B cell (primary cell): Measurements from ENCODE around the gene TNNT3. TPM values are rescaled to one million over a fixed set of nuclear protein-coding genes. Genes with fewer than 3 reads are reported as not detected.

Experiments
- ATAC-seq: fragments of 200-7000 bp; cut with Tn5 transposase; one replicate; pipeline ENCODE4 v1.10.0; 2021; ENCODE audit warnings: low read depth, mild to moderate bottlenecking, moderate number of reproducible peaks, moderate library complexity
- CTCF ChIA-PET: fragments of 350-600 bp; sonication (Branson Sonifier 250); formaldehyde crosslinking; loops from one replicate; lab custom pipeline; 2021; ENCODE audit warnings: antibody characterized with exemption, inconsistent platforms; lab: Charles Lee
- POLR2A ChIA-PET: fragments of 350-600 bp; sonication (Branson Sonifier 250); formaldehyde crosslinking; loops from one replicate; lab custom pipeline; 2021; ENCODE audit warnings: antibody characterized with exemption; lab: Charles Lee
- DNase-seq: peaks from one replicate; pipeline ENCODE4 v3.0.0; 2013
- H2AFZ ChIP-seq: 2 replicates; pipeline ENCODE4 v1.6.1; 2012; ENCODE audit warnings: mild to moderate bottlenecking, low read depth, low read length; ENCODE audit not compliant: insufficient read depth, poor library complexity, severe bottlenecking
- H3K27ac ChIP-seq, 2 donors: 1 replicate in 1 of 2; 2 replicates in 1 of 2; pipeline ENCODE4 v1.5.1; 2012 to 2013; ENCODE audit warnings: low read length in 2 of 2, mild to moderate bottlenecking in 2 of 2, moderate library complexity in 1 of 2
- H3K27me3 ChIP-seq, 4 experiments: fragments of 200-600 bp in 1 of 4; sonication (generic) in 1 of 4; replicated peaks in 1 of 4; 1 replicate in 2 of 4; 2 replicates in 2 of 4; pipeline versions ENCODE4 v1.6.1 to v1.7.0; 2013 to 2016; ENCODE audit warnings: low read length in 3 of 4, mild to moderate bottlenecking in 2 of 4, mixed read lengths in 1 of 4, moderate library complexity in 1 of 4; ENCODE audit not compliant: insufficient read depth in 4 of 4, control insufficient read depth in 3 of 4; ENCODE audit errors: control extremely low read depth in 1 of 4
- H3K36me3 ChIP-seq, 2 experiments: replicated peaks in 1 of 2; 1 replicate in 1 of 2; 2 replicates in 1 of 2; pipeline versions ENCODE4 v1.6.1 to v1.7.1; 2013; ENCODE audit warnings: low read length in 1 of 2; ENCODE audit not compliant: insufficient read depth in 2 of 2, control insufficient read depth in 1 of 2; ENCODE audit errors: control extremely low read depth in 1 of 2, extremely low read depth in 1 of 2
- H3K4me1 ChIP-seq, 2 donors: fragments of 200-600 bp in 1 of 2; sonication (generic) in 1 of 2; 1 replicate in 1 of 2; 2 replicates in 1 of 2; pipeline versions ENCODE4 v1.5.1 to v1.6.1; 2013 to 2017; ENCODE audit warnings: low read length in 2 of 2; ENCODE audit not compliant: control insufficient read depth in 2 of 2, insufficient read depth in 2 of 2
- H3K4me2 ChIP-seq: replicated peaks from 2 replicates; pipeline ENCODE3; 2012; ENCODE audit warnings: mild to moderate bottlenecking, low read depth, low read length; ENCODE audit not compliant: poor library complexity, severe bottlenecking
- H3K4me3 ChIP-seq, 5 experiments: fragments of 200-600 bp in 1 of 5; sonication (generic) in 1 of 5; 1 replicate in 3 of 5; 2 replicates in 2 of 5; pipeline versions ENCODE4 v1.5.1 to v1.7.0; 2011 to 2016; ENCODE audit warnings: low read length in 4 of 5, mild to moderate bottlenecking in 4 of 5, low read depth in 2 of 5, control low read depth in 1 of 5, moderate library complexity in 1 of 5; ENCODE audit not compliant: insufficient read depth in 1 of 5; ENCODE audit errors: control extremely low read depth in 1 of 5, extremely low read depth in 1 of 5
- H3K79me2 ChIP-seq: fragments of 200-600 bp; sonication (generic); one replicate; pipeline ENCODE4 v1.6.0; 2016; ENCODE audit warnings: low read length; ENCODE audit not compliant: control insufficient read depth, insufficient read depth
- H3K9ac ChIP-seq: fragments of 200-600 bp; sonication (generic); 2 replicates; pipeline ENCODE4 v1.6.1; 2017; ENCODE audit warnings: mild to moderate bottlenecking, low read length, moderate library complexity
- H3K9me3 ChIP-seq, 3 donors: one replicate each; pipeline versions ENCODE4 v1.6.1 to v1.7.1; 2013; ENCODE audit warnings: low read length in 2 of 3; ENCODE audit not compliant: control insufficient read depth in 2 of 3, insufficient read depth in 1 of 3; ENCODE audit errors: control extremely low read depth in 1 of 3
- H4K20me1 ChIP-seq: 2 replicates; pipeline ENCODE4 v1.6.0; 2012; ENCODE audit warnings: mild to moderate bottlenecking, low read length; ENCODE audit not compliant: insufficient read depth, control insufficient read depth, poor library complexity, severe bottlenecking
- H3K27ac Mint-ChIP-seq: one replicate; pipeline ENCODE4 v1.8.0; 2021; ENCODE audit warnings: mixed read lengths
- H3K27me3 Mint-ChIP-seq: one replicate; pipeline ENCODE4 v1.8.0; 2021; ENCODE audit warnings: mixed read lengths
- H3K4me1 Mint-ChIP-seq: one replicate; pipeline ENCODE4 v1.8.0; 2021; ENCODE audit warnings: mixed read lengths
- H3K4me3 Mint-ChIP-seq: one replicate; pipeline ENCODE4 v1.8.0; 2021; ENCODE audit warnings: mixed read lengths
- H3K9me3 Mint-ChIP-seq: one replicate; pipeline ENCODE4 v1.8.0; 2022; ENCODE audit warnings: mixed read lengths; ENCODE audit not compliant: insufficient read depth
- EZH2 ChIP-seq: IDR thresholded peaks from 2 replicates; pipeline ENCODE4 v1.6.1; 2012; ENCODE audit warnings: borderline replicate concordance, low read depth, mild to moderate bottlenecking, moderate library complexity, low read length; ENCODE audit not compliant: insufficient read depth, poor library complexity, severe bottlenecking
- WGBS: methylation state at CpG from one replicate; pipeline ENCODE4 v1.1.5; 2013; ENCODE audit warnings: missing lambda C conversion rate; ENCODE audit not compliant: insufficient coverage; 5-methylcytosine and 5-hydroxymethylcytosine counted together
- intact Hi-C: fragments of 100-400 bp; cut with micrococcal nuclease; formaldehyde crosslinking; loops from one replicate; pipeline ENCODE4 v1.10.0; 2022
- polyA plus RNA-seq: library from polyadenylated mRNA; depleted of rRNA; stranded (reverse); fragments of >200 nt; gene quantifications from 2 replicates; pipeline ENCODE4 v1.2.3, GENCODE V29; 2012
- total RNA-seq, 2 donors: library from RNA; stranded (reverse); fragments of 120-200 nt in 1 of 2; gene quantifications; 1 replicate in 1 of 2; 2 replicates in 1 of 2; pipeline versions ENCODE4 v1.2.3 to v1.2.4, GENCODE V29; 2013 to 2022
- TF ChIP-seq, protein P1 (sequence below): fragments of 200-600 bp; IDR thresholded peaks from one replicate; pipeline ENCODE4 v1.8.0; 2022; ENCODE audit warnings: antibody characterized with exemption, mild to moderate bottlenecking

TNNT3 gene
- total and polyA plus RNA-seq, 2 donors (not counting 1 experiment from before 2014, with no cell fraction given) = 2.5 to 10.0 TPM

- H4K20me1 ChIP-seq = no peaks in the 10 kb centered on the region
- H3K9ac ChIP-seq = no peak overlapping the region
- H3K27me3 ChIP-seq = peaks cover 0 to 19% (median 8%) of the 10 kb centered on the region in 4 experiments
- H3K4me3 ChIP-seq = no peak overlapping the region
- WGBS = 76% methylated on average over 16 of the region's 21 CpGs
- H3K27ac ChIP-seq = no peak overlapping the region
- no peak overlapping the region for H3K27ac Mint-ChIP-seq
- no peak overlapping the region for H3K4me3 Mint-ChIP-seq
- CTCF ChIA-PET = interaction anchor here (1.0 to 3.3 kb wide), 6 partner anchors 37 to 268 kb away, joined by 3 to 15 read pairs (median 4); no protein-coding TSS in a partner anchor
- H3K4me1 Mint-ChIP-seq = peaks cover 9% of the 10 kb centered on the region
- no peaks in the 10 kb centered on the region for H3K9me3 Mint-ChIP-seq
- no peaks in the 10 kb centered on the region for H3K79me2 ChIP-seq
- H2AFZ ChIP-seq = no peak overlapping the region
- POLR2A ChIA-PET = interaction anchor here (1.2 kb wide), 2 partner anchors 31 to 70 kb away, joined by 4 to 5 read pairs; no protein-coding TSS in a partner anchor
- no peaks in the 10 kb centered on the region for H3K9me3 ChIP-seq
- DNase-seq = no peak
- no peak overlapping the region for H3K4me2 ChIP-seq
- intact Hi-C loops = no loop called here
- peaks cover 0 to 5% of the 10 kb centered on the region in 2 donors for H3K4me1 ChIP-seq
- H3K36me3 ChIP-seq = no peaks in the 10 kb centered on the region
- TF ChIP-seq, protein P1, sequence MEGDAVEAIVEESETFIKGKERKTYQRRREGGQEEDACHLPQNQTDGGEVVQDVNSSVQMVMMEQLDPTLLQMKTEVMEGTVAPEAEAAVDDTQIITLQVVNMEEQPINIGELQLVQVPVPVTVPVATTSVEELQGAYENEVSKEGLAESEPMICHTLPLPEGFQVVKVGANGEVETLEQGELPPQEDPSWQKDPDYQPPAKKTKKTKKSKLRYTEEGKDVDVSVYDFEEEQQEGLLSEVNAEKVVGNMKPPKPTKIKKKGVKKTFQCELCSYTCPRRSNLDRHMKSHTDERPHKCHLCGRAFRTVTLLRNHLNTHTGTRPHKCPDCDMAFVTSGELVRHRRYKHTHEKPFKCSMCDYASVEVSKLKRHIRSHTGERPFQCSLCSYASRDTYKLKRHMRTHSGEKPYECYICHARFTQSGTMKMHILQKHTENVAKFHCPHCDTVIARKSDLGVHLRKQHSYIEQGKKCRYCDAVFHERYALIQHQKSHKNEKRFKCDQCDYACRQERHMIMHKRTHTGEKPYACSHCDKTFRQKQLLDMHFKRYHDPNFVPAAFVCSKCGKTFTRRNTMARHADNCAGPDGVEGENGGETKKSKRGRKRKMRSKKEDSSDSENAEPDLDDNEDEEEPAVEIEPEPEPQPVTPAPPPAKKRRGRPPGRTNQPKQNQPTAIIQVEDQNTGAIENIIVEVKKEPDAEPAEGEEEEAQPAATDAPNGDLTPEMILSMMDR = no peak
- TF ChIP-seq EZH2 = no peak
- H3K27me3 Mint-ChIP-seq = peaks cover 16% of the 10 kb centered on the region
- no peak for ATAC-seq
Observed at GRCh38 chr11:1920909-1921573, 1.5 kb downstream of the TNNT3 start.

GRCh38 chr11:1921574-1922141 is 2.2 kb downstream of the TNNT3 start:
- no peak overlapping the region for H2AFZ ChIP-seq
- no peaks in the 10 kb centered on the region for H3K9me3 Mint-ChIP-seq
- H3K9ac ChIP-seq = no peak overlapping the region
- H3K27me3 ChIP-seq = peaks cover 0 to 19% (median 8%) of the 10 kb centered on the region in 4 experiments
- no peaks in the 10 kb centered on the region for H4K20me1 ChIP-seq
- peaks cover 5% of the 10 kb centered on the region for H3K4me1 Mint-ChIP-seq
- no peak overlapping the region for H3K4me3 ChIP-seq
- DNase-seq (no peak), ATAC-seq (no peak)
- H3K4me2 ChIP-seq = no peak overlapping the region
- H3K4me3 Mint-ChIP-seq = no peak overlapping the region
- no peak overlapping the region for H3K27ac Mint-ChIP-seq
- ChIA-PET CTCF (interaction anchor here (1.0 to 3.3 kb wide), 7 partner anchors 38 to 269 kb away, joined by 3 to 15 read pairs (median 3); no protein-coding TSS in a partner anchor), POLR2A (interaction anchor here (1.1 to 1.2 kb wide), 2 partner anchors 17 to 32 kb away, joined by 4 to 8 read pairs; no protein-coding TSS in a partner anchor)
- H3K27ac ChIP-seq = no peak overlapping the region
- H3K36me3 ChIP-seq = no peaks in the 10 kb centered on the region
- intact Hi-C loops = no loop called here
- no peaks in the 10 kb centered on the region for H3K9me3 ChIP-seq
- H3K4me1 ChIP-seq = peaks cover 0 to 5% of the 10 kb centered on the region in 2 donors
- WGBS = 84% methylated on average over 14 of the region's 18 CpGs
- TF ChIP-seq, protein P1 = no peak
- no peak for TF ChIP-seq EZH2
- peaks cover 21% of the 10 kb centered on the region for H3K27me3 Mint-ChIP-seq
- no peaks in the 10 kb centered on the region for H3K79me2 ChIP-seq
